ENCODE measurements around the gene PTTG2. TPM values are rescaled to one million over a fixed set of nuclear protein-coding genes. Genes with fewer than 3 reads are reported as not detected.

Gene PTTG2
- total and polyA plus RNA-seq, 2 of the 4 experiments (the other 2 are of a cell fraction) = not detected

GRCh38 chr4:37985730-37986275 lies 25.6 kb downstream of the PTTG2 start:
- H3K9me3 ChIP-seq (ENCODE audit: control insufficient read depth, insufficient read depth, low read length) = no peaks in the 10 kb centered on the region
- no peak overlapping the region for H3K14ac ChIP-seq (replicated peaks; ENCODE audit: low read depth, low read length)
- no peak overlapping the region for H2AK5ac ChIP-seq (ENCODE audit: low read depth, low read length)
- H4K8ac ChIP-seq (ENCODE audit: low read depth in 2 of 2, low read length in 2 of 2) = no peak overlapping the region
- peaks cover 17% of the 10 kb centered on the region for H3K9me1 ChIP-seq (ENCODE audit: insufficient read depth, low read length)
- H3K4ac ChIP-seq (ENCODE audit: low read depth, low read length) = no peak overlapping the region
- no peak overlapping the region for H2BK20ac ChIP-seq (ENCODE audit: low read depth, low read length)
- BruUV-seq (replicated peaks) = no TSS peak
- H3K18ac ChIP-seq (ENCODE audit: low read depth, low read length) = no peak overlapping the region
- no peak overlapping the region for H3K4me3 ChIP-seq (ENCODE audit: insufficient read depth, low read depth, low read length)
- no peak overlapping the region for H3K23ac ChIP-seq (ENCODE audit: low read depth, low read length)
- no peaks in the 10 kb centered on the region for H3K27me3 ChIP-seq (ENCODE audit: control insufficient read depth, insufficient read depth, low read length)
- ChIA-PET CTCF (no interaction called here), POLR2A (ENCODE audit: unreplicated experiment) (interaction anchor here (0.6 kb wide), 1 partner anchor 132 kb away, joined by 7 read pairs; no protein-coding TSS in a partner anchor)
- H2AFZ ChIP-seq (replicated peaks; ENCODE audit: low read length, poor library complexity) = no peak overlapping the region
- no peak overlapping the region for H3K56ac ChIP-seq (ENCODE audit: extremely low read depth, insufficient read depth, low read length)
- H3K79me1 ChIP-seq (ENCODE audit: low read depth in 1 of 2, low read length in 2 of 2) = peaks cover 29 to 61% of the 10 kb centered on the region in 2 experiments
- no peak overlapping the region for H2BK5ac ChIP-seq (ENCODE audit: low read depth, low read length, poor library complexity, severe bottlenecking)
- H3K27ac ChIP-seq (ENCODE audit: insufficient read depth, low read length) = no peak overlapping the region
- in situ Hi-C loops (cut with MboI; ENCODE audit: low sequenced_read_pairs) = no loop called here
- H4K20me1 ChIP-seq (ENCODE audit: insufficient read depth, low read length) = peaks cover 12% of the 10 kb centered on the region; the same call in 1 of the 2 replicates
- no peaks in the 10 kb centered on the region for H3K36me3 ChIP-seq (ENCODE audit: control insufficient read depth, insufficient read depth, low read length)
- H4K5ac ChIP-seq (ENCODE audit: low read depth, low read length) = no peak overlapping the region
- no peak overlapping the region for H2BK15ac ChIP-seq (ENCODE audit: low read depth, low read length)
- TF ChIP-seq USF2 (IDR thresholded peaks at IDR 0.05; ENCODE audit: low read depth, low read length) = no peak
- TF ChIP-seq MAFK (IDR thresholded peaks at IDR 0.05; ENCODE audit: low read depth, low read length) = no peak
- no peak for TF ChIP-seq POLR2A (IDR thresholded peaks at IDR 0.05; ENCODE audit: low read depth, low read length)
- no peak for TF ChIP-seq SMC3 (IDR thresholded peaks at IDR 0.05; ENCODE audit: low read depth, low read length)
- no peak for TF ChIP-seq RFX5 (IDR thresholded peaks at IDR 0.05; ENCODE audit: low read depth, low read length)
- no peak for TF ChIP-seq CTCF (conservative IDR thresholded peaks at IDR 0.05; ENCODE audit: low read depth, low read length)
- TF ChIP-seq CEBPB (IDR thresholded peaks at IDR 0.05; ENCODE audit: low read depth, low read length) = no peak
- TF ChIP-seq RAD21 (IDR thresholded peaks at IDR 0.05; ENCODE audit: low read length) = no peak
- TF ChIP-seq ELK1 (IDR thresholded peaks at IDR 0.05; ENCODE audit: borderline replicate concordance, low read depth, low read length) = no peak
- TF ChIP-seq BHLHE40 (IDR thresholded peaks at IDR 0.05; ENCODE audit: low read depth, low read length) = no peak
- no peak for TF ChIP-seq MXI1 (IDR thresholded peaks at IDR 0.05; ENCODE audit: borderline replicate concordance, low read depth, low read length)
- TF ChIP-seq RCOR1 (IDR thresholded peaks at IDR 0.05; ENCODE audit: insufficient replicate concordance, low read length) = no peak
- TF ChIP-seq FOS (IDR thresholded peaks at IDR 0.05; ENCODE audit: low read depth, low read length) = no peak
- TF ChIP-seq MAZ (IDR thresholded peaks at IDR 0.05; ENCODE audit: borderline replicate concordance, low read depth, low read length) = no peak
- no peak for TF ChIP-seq NFE2L2 (IDR thresholded peaks at IDR 0.05; ENCODE audit: low read depth, low read length)
- TF ChIP-seq CHD1 (IDR thresholded peaks at IDR 0.05; ENCODE audit: low read depth, low read length) = no peak
- no peak overlapping the region for H3K9ac ChIP-seq (ENCODE audit: low read depth, low read length)
- no peak overlapping the region for H2AK9ac ChIP-seq (replicated peaks; ENCODE audit: low read depth, low read length, poor library complexity)
- no CpG with 5 or more reads among the region's 3 CpGs for WGBS, 2 experiments (ENCODE audit: extremely low coverage in 2 of 2, insufficient read length in 1 of 2)
- no peak overlapping the region for H3K4me2 ChIP-seq (ENCODE audit: low read depth, low read length)
- no peak overlapping the region for H2BK120ac ChIP-seq (ENCODE audit: low read depth, low read length)
- intact Hi-C loops (cut with micrococcal nuclease) = no loop called here
- dilution Hi-C loops (cut with HindIII; ENCODE audit: low sequenced_read_pairs, unreplicated experiment) = no loop called here
- no peak overlapping the region for H4K91ac ChIP-seq (ENCODE audit: insufficient read depth, low read depth, low read length)
- DNase-seq = no peak
- no peak for ATAC-seq (ENCODE audit: low read depth)
- H3K4me1 ChIP-seq (ENCODE audit: control insufficient read depth, insufficient read depth, low read length) = peaks cover 14% of the 10 kb centered on the region
